Hematopoietic multipotent progenitor cell (in vitro differentiated cells): Measurements from ENCODE around the gene TMED3. TPM values are rescaled to one million over a fixed set of nuclear protein-coding genes. Genes with fewer than 3 reads are reported as not detected.

Source experiments
- DNase-seq, 3 donors: peaks; one replicate each; pipeline ENCODE4 v3.0.0-alpha.2; 2011 to 2015; ENCODE audit warnings: low read depth in 2 of 3, low spot score in 2 of 3
- total RNA-seq: library from RNA; depleted of rRNA; stranded (reverse); fragments of >200 nt; gene quantifications from one replicate; pipeline ENCODE4 v1.2.3, GENCODE V29; 2012

The TMED3 gene
- total RNA-seq, 1 donor: 131 TPM

GRCh38 chr15:79372428-79372827, 61.5 kb downstream of the TMED3 start:
- DNase-seq: no peak

Other genes with a start within 250 kb of the TMED3 start
- gene RASGRF1, start 220.3 kb upstream of the TMED3 start, total RNA-seq: not detected
- gene ANKRD34C, start 28.4 kb upstream of the TMED3 start, total RNA-seq: not detected
- gene MINAR1, start 121.2 kb downstream of the TMED3 start, total RNA-seq: 0.27 TPM